HUES6 (cell line): ENCODE data around the gene OR2AG1.

Experiments
- H3K27ac ChIP-seq: 2 replicates; pipeline ENCODE4 v1.7.0; 2013; ENCODE audit warnings: low read depth, mild to moderate bottlenecking, low read length, inconsistent platforms
- H3K27me3 ChIP-seq: 2 replicates; pipeline ENCODE4 v1.6.1; 2013; ENCODE audit warnings: low read length; ENCODE audit not compliant: control insufficient read depth, insufficient read depth
- H3K36me3 ChIP-seq: 2 replicates; pipeline ENCODE4 v1.6.1; 2013; ENCODE audit warnings: low read length; ENCODE audit not compliant: control insufficient read depth, insufficient read depth
- H3K4me1 ChIP-seq: 2 replicates; pipeline ENCODE4 v1.6.1; 2013; ENCODE audit warnings: low read length; ENCODE audit not compliant: control insufficient read depth, insufficient read depth
- H3K4me3 ChIP-seq: 2 replicates; pipeline ENCODE4 v1.5.1; 2013; ENCODE audit warnings: low read depth, low read length
- H3K9ac ChIP-seq: one replicate; pipeline ENCODE4 v1.6.1; 2013; ENCODE audit warnings: mild to moderate bottlenecking, low read length
- H3K9me3 ChIP-seq: 2 replicates; pipeline ENCODE4 v1.6.1; 2013; ENCODE audit warnings: low read depth, low read length; ENCODE audit not compliant: control insufficient read depth, insufficient read depth

Gene OR2AG1

DNA sequence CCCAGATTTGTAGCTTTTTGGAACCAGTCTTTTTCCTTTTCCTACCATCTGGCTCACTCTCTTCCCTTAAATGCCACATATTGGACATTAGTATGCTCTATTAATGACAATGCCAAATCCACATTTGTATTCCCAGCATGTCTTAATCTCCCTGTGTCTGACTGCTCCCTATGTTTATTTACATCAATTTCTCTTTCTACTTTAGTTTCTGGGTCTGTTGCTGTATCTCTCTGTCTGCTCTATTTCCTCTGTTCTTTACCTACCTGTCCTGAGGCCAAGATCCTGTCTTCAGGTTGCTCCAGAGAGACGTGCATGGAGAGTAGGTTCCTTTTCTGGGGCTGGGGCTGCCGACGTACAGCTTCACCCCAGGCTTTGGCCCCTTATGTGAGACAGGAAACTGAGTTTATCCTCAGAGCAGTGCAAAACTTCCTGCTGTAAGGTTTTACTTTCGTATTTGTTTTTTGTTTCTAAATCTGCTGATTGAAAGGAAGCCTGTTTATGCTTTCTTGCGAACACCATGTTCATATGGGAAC lies 36.7 kb upstream of the OR2AG1 start:
- no peaks in the 10 kb centered on the region for H3K4me1 ChIP-seq
- no peak overlapping the region for H3K27ac ChIP-seq
- no peaks in the 10 kb centered on the region for H3K9me3 ChIP-seq
- H3K9ac ChIP-seq: no peak overlapping the region
- no peaks in the 10 kb centered on the region for H3K36me3 ChIP-seq
- no peaks in the 10 kb centered on the region for H3K27me3 ChIP-seq
- H3K4me3 ChIP-seq: no peak overlapping the region

DNA sequence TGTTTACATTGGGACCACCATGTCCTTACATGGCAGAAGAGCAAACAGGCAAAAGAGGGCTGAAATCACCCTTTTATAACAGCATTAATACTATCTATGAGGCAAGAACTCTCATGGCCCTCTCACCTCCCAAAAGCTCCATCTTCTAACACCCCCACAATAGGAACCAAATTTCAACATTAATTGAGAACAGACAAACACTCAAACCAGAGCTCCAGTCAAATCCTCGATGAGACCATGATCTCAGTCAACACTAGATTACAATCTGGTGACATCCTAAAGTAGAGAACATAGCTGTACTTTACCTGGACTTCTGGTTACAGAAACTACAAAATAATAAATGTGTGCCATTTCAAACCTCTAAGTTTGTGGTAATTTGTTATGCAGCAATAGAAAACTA lies 36.2 kb upstream of the OR2AG1 start:
- no peak overlapping the region for H3K4me3 ChIP-seq
- H3K4me1 ChIP-seq: no peaks in the 10 kb centered on the region
- H3K27me3 ChIP-seq: no peaks in the 10 kb centered on the region
- H3K9me3 ChIP-seq: no peaks in the 10 kb centered on the region
- no peaks in the 10 kb centered on the region for H3K36me3 ChIP-seq
- H3K27ac ChIP-seq: no peak overlapping the region
- no peak overlapping the region for H3K9ac ChIP-seq

DNA sequence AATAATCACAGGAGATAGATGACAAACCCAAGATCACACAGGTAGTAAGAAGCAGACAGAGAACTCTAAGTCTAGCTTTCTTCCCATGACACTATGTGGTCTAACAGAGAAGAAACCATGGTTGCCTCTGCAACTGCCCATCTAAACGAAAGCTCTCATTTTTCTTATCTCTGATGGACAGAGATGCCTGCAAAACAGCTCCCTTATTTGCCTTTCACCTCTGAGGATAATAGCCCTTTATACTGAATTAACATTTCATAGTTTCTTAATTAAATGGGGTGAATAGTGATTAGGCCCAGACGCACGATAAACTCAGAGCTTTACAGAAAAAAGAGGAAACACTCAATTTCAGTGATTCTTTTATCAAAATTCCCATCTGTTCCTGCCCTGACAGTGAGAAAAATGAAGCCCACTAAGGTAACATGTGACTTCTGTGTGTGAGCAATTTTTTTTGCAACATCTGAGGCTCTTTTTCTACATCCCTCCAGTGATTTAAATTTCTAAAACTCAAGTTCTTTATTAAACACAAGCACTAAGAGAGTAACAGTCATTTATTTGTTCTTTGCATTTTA lies 35.6 kb upstream of the OR2AG1 start:
- Histone ChIP-seq H3K27ac (no peak overlapping the region), H3K36me3 (no peaks in the 10 kb centered on the region), H3K4me1 (no peaks in the 10 kb centered on the region), H3K4me3 (no peak overlapping the region), H3K27me3 (no peaks in the 10 kb centered on the region), H3K9me3 (no peaks in the 10 kb centered on the region), H3K9ac (no peak overlapping the region)

DNA sequence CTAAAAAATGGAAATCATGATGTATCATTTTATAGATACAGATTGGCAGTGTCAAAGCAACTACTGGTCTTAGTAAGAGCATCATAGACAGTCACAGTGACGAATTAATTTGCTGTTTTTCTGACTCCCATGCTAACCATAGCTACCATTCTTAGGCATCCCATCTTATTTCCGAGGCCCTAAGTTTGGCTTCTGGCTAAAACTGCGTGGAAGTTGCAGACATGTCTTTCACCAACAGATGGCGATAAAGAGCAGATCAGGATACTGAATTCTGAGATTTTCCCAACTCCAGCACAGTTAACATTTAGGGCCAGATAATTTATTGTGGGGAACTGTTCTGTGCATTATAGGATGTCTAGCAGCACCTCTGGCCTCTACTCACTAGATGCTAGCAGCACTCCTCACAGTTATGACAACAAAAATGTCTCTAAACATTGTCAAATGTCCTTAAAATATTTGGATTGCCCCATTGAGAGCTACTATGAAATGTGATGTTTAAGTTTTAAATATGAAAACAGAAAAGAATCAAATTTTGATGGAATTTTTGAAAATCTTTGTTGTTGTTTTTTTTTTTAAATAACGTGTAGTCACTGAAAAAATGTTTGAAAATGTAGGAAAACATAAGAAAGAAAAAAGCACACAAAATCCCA lies 27.4 kb upstream of the OR2AG1 start:
- no peaks in the 10 kb centered on the region for H3K36me3 ChIP-seq
- no peaks in the 10 kb centered on the region for H3K4me1 ChIP-seq
- H3K4me3 ChIP-seq: no peak overlapping the region
- no peak overlapping the region for H3K27ac ChIP-seq
- H3K9ac ChIP-seq: no peak overlapping the region
- no peaks in the 10 kb centered on the region for H3K9me3 ChIP-seq
- no peaks in the 10 kb centered on the region for H3K27me3 ChIP-seq

DNA sequence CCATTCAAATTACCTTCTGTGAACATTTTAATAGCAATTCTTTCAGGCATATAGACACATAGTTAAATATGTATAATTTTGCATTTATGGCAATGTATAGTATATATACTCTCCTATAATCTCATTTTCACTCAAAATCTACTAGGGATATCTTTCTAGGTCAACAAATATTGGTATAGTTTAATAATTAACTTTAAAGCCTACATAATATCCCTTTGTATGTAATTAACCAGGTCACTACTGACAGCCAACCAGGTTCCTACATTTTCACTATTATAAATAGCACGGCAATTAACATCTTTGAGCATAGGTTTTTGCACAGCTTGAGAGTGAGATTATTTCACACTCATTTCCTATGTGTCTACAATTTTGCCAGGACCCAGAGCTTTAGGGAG lies 26.9 kb upstream of the OR2AG1 start:
- no peaks in the 10 kb centered on the region for H3K36me3 ChIP-seq
- no peaks in the 10 kb centered on the region for H3K4me1 ChIP-seq
- no peaks in the 10 kb centered on the region for H3K9me3 ChIP-seq
- no peak overlapping the region for H3K9ac ChIP-seq
- no peak overlapping the region for H3K27ac ChIP-seq
- H3K27me3 ChIP-seq: no peaks in the 10 kb centered on the region
- H3K4me3 ChIP-seq: no peak overlapping the region

DNA sequence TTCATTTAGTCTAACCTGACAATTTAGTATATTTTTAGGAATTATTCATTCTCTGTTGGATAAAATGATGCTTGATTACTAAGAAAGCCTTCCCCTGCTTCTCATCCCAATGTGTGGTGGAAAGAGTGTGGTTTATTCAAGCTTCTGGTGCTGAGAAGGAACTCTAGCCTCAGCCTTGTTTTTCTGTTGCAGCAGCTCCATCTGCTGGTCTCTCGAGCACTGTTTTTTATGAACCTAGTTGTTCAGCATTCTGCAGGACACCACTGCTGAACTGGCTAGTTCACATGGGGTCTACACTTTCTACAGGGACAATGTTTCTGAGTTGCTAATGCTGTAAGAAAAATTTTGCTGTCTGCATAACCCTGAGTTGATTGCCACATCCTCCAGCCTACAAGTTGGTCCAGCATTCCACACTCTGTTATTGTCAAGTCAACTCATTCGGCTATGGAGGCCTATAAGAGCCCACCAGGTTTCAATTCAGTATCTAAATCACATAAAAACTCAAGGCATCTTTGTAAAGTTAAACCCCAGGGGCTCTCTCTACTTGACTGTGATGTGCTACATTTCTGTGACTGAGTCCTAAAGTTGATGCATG lies 25.4 kb upstream of the OR2AG1 start:
- no peak overlapping the region for H3K9ac ChIP-seq
- H3K4me1 ChIP-seq: no peaks in the 10 kb centered on the region
- H3K36me3 ChIP-seq: no peaks in the 10 kb centered on the region
- no peaks in the 10 kb centered on the region for H3K9me3 ChIP-seq
- no peak overlapping the region for H3K4me3 ChIP-seq
- no peak overlapping the region for H3K27ac ChIP-seq
- no peaks in the 10 kb centered on the region for H3K27me3 ChIP-seq

DNA sequence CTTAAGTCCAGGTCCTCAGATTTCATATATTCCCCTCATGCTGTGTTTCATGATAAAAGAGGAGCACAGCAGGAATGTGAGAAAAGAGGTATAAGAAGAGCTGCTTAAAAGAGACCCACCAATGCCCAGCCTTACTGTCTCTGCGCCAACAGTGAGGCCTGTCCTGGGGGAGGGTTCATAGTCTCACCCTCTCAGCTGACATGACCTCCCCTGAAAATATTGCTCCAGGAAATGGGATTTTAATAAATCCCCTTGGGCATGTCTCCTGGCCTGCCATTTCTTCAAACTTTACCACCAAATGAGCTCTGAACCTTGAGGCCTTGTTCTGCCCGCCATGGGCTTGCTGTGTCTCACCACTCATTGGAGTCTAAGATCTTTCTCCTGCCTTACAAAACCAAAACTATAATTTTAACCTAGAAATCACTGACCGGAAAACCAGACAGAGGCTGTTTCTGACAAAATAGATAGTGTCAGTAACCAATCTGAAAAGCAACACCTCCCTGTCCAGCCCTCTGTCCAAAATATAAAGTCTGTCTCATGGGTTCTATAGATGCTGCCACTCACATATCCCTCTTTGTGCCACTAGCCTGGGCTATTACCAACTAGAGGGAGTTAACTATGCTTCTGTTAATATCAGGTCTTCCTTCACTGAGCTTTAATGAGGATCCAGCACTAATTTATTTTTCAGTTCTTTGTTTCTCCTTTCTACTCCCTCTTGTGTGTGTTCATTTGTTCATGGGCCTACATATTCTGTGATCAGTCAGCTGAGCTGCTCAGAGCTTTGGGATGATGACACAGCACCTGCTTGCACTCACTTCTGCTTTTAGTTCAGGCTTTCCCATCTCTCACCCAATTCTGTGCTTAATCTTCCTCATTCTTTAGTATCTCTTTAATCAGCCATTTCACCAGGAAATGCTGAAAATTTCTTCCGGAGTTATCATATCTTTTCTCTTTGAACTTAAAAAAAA lies 10.6 kb upstream of the OR2AG1 start, which contains the start of gene OR2AG2:
Gene OR2AG2, minus strand, starts transcription at position 51 of the 968 bp plus-strand sequence. CDS start 3,019 bp downstream, outside the sequence.
- Histone ChIP-seq H3K36me3 (no peaks in the 10 kb centered on the region), H3K9ac (no peak within 1 kb of the TSS), H3K9me3 (no peaks in the 10 kb centered on the region), H3K27me3 (no peaks in the 10 kb centered on the region), H3K27ac (no peak within 1 kb of the TSS), H3K4me1 (no peaks in the 10 kb centered on the region), H3K4me3 (no peak within 1 kb of the TSS)

DNA sequence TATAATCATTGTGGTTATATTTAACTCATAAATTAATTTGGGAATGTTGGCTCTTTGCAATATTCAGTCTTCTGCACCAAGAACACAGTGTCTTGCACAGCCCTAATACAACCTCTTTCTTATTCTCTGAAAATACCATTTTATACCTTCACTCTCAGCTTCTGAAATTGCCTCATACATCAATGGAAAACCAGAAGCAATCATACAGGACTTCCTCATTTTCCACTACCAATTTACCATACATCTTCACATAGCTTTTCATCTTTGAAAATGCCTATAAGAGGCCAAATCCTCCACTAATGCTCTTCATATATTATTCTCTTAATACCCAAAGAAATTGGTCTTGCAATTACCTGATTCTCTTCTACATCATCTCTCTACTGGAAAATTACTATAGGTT lies 4.3 kb upstream of the OR2AG1 start:
- no peaks in the 10 kb centered on the region for H3K4me1 ChIP-seq
- H3K4me3 ChIP-seq: no peak overlapping the region
- H3K27ac ChIP-seq: no peak overlapping the region
- H3K9ac ChIP-seq: no peak overlapping the region
- H3K27me3 ChIP-seq: no peaks in the 10 kb centered on the region
- no peaks in the 10 kb centered on the region for H3K9me3 ChIP-seq
- no peaks in the 10 kb centered on the region for H3K36me3 ChIP-seq

DNA sequence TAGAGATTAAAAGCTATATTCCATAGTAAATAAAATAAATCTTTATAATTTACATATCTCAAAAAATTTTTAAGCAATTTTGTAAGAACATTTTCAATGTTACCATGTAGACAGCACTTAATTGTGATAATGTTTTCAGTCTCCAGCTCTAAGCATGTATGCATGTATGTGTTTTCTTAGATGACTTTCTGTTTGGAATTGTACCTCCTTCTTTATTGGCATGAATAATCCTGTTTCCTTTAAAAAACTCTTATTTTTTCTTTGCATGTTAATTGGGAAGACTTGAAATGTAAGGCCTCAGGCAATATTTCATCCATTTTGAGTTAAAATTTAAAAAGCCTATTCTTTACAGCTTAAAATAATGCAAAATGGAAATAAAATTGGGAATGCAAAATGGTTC lies 2.0 kb upstream of the OR2AG1 start:
- H3K4me3 ChIP-seq: no peak overlapping the region
- no peaks in the 10 kb centered on the region for H3K36me3 ChIP-seq
- no peak overlapping the region for H3K9ac ChIP-seq
- H3K27me3 ChIP-seq: no peaks in the 10 kb centered on the region; the same call in 1 of the 2 replicates
- no peaks in the 10 kb centered on the region for H3K9me3 ChIP-seq
- no peaks in the 10 kb centered on the region for H3K4me1 ChIP-seq
- H3K27ac ChIP-seq: no peak overlapping the region

DNA sequence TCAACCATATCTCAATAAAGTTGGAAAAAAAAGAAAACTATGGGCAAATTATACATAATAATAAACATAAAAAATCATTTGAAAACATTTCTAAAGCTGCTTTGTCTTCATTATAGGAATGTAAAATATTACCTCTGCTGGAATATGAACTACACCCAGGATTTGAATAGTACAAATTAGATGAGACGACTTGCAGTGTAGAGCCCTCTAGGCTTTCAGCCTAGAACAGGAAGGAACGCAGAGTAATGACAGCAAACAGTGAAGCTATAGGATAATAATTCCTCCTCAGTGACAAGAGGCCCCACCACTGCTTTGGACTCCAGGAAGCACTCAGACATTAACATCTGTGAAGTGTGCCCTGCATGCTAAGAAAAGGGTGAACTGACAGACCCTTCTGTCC lies 7.7 kb downstream of the OR2AG1 start:
- Histone ChIP-seq H3K4me1 (no peaks in the 10 kb centered on the region), H3K27ac (no peak overlapping the region), H3K4me3 (no peak overlapping the region), H3K9ac (no peak overlapping the region), H3K36me3 (no peaks in the 10 kb centered on the region), H3K27me3 (no peaks in the 10 kb centered on the region), H3K9me3 (no peaks in the 10 kb centered on the region)
